ENCODE results near the gene SPATS2.

- TF ChIP-seq CTCF (tag by site-specific recombination; IDR thresholded peaks at IDR 0.05): no peak
- no peak for TF ChIP-seq ZNF394 (tag by site-specific recombination; IDR thresholded peaks at IDR 0.05; ENCODE audit: borderline replicate concordance)
Measured at GRCh38 chr12:49557187-49557916, 190.1 kb downstream of the SPATS2 start.
